ENCODE results near the gene NCKAP1.

Gene NCKAP1

GRCh38 chr2:182950546-182950945 is 87.7 kb downstream of the NCKAP1 start:
- Mint-ChIP-seq H3K27me3 (no peaks in the 10 kb centered on the region), H3K27ac (no peak overlapping the region), H3K4me1 (no peaks in the 10 kb centered on the region), H3K9me3 (no peaks in the 10 kb centered on the region), H3K4me3 (no peak overlapping the region), H3K36me3 (no peaks in the 10 kb centered on the region)
- ATAC-seq, result no peak

DNA sequence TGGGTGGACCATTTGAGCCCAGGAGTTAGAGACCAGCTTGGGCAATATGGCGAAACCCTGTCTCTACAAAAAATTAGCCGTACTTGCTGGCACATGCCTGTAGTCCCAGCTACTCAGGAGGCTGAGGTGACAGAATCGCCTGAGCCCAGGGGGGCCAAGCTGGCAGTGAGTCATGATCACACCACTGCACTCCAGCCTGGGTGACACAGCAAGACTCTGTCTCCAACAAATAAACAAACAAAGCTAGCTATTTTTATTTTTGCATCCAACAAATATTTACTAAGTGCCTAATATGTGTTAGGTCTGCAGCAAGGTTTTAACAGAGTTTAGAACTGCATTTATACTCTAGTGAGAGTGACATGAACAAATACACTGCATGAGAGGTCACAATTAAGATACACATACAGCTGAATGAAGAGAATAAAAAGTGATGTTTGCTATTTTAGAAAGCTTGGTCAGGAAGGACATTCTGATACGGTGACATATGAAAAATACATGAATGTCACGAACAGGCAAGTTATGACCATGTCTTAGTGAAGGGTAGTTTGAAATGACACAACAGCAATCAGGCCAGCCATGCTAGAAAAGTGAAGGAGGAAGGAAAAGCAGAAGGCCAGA is 88.6 kb downstream of the NCKAP1 start:
- no peaks in the 10 kb centered on the region for H3K36me3 Mint-ChIP-seq
- H3K4me1 Mint-ChIP-seq, result no peaks in the 10 kb centered on the region
- H3K9me3 Mint-ChIP-seq, result no peaks in the 10 kb centered on the region
- ATAC-seq, result no peak
- H3K4me3 Mint-ChIP-seq, result no peak overlapping the region
- H3K27me3 Mint-ChIP-seq, result no peaks in the 10 kb centered on the region
- no peak overlapping the region for H3K27ac Mint-ChIP-seq

DNA sequence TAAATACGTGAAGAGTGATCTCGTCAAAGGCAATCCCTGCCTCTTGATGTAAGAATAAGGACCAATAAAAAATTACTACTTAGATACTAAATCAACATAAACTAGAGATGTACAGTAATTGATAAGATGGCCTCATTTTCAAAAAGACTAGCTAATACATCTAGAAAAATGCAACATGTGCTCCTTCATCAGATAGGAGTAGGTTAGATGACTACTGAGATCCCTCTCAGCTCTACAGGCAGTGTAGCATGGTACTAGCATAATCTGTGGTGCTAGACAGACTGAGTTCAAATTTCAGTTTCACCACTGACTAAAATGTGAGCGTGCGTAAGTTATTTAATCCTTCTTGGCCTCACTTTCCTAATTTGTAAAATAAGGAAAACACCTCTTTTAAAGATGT is 89.2 kb downstream of the NCKAP1 start:
- Mint-ChIP-seq H3K4me3 (no peak overlapping the region), H3K9me3 (no peaks in the 10 kb centered on the region), H3K4me1 (no peaks in the 10 kb centered on the region), H3K27ac (no peak overlapping the region), H3K27me3 (no peaks in the 10 kb centered on the region), H3K36me3 (no peaks in the 10 kb centered on the region)
- no peak for ATAC-seq

DNA sequence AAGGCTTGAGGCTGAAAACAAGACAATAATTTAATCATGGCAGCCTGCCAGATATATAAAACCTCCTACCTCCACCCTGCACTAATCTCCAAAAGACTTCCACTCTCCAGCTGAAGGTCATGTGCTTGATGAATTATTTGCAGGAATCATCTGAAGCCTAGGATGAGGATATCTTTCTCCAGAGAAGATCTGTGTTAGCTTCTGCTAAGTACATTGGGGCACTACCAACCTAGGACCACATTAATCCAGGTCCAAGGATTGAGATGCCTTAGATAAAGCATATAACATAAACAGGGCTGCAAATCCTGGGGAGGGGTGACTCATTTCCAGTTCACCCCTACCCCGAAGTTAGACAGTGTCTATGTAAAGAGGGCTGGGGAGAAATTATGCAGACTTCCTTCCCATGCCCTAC is 91.3 kb downstream of the NCKAP1 start:
- no peak overlapping the region for H3K4me3 Mint-ChIP-seq
- no peak overlapping the region for H3K27ac Mint-ChIP-seq
- ATAC-seq, result no peak
- H3K9me3 Mint-ChIP-seq, result no peaks in the 10 kb centered on the region
- no peaks in the 10 kb centered on the region for H3K4me1 Mint-ChIP-seq
- H3K36me3 Mint-ChIP-seq, result no peaks in the 10 kb centered on the region
- no peaks in the 10 kb centered on the region for H3K27me3 Mint-ChIP-seq

GRCh38 chr2:182943339-182943738 is 94.9 kb downstream of the NCKAP1 start:
- H3K27me3 Mint-ChIP-seq, result peaks cover 9% of the 10 kb centered on the region
- no peak for ATAC-seq
- H3K27ac Mint-ChIP-seq, result no peak overlapping the region
- no peak overlapping the region for H3K4me3 Mint-ChIP-seq
- H3K4me1 Mint-ChIP-seq, result no peaks in the 10 kb centered on the region
- no peaks in the 10 kb centered on the region for H3K36me3 Mint-ChIP-seq
- H3K9me3 Mint-ChIP-seq, result no peaks in the 10 kb centered on the region

DNA sequence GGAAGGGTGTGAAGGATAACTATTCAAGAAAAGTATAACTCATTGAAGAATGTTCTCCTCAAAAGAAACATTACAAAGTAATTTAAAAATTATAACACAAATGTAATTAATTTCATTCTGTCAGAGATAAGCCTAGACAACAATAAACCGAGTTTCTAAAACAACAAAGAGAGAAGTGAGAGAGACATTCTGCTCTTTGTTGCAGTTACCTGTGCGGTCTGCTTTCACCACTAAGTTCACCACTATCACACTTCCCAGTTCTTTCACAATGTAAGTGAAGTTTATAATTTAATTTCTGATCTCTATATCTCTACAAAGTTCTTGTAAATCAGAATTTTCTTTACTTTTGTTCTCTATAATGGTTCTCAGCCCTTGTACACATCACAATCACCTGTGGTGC is 95.5 kb downstream of the NCKAP1 start:
- Mint-ChIP-seq H3K27me3 (peaks cover 15% of the 10 kb centered on the region), H3K9me3 (no peaks in the 10 kb centered on the region), H3K27ac (no peak overlapping the region), H3K36me3 (no peaks in the 10 kb centered on the region), H3K4me1 (no peaks in the 10 kb centered on the region), H3K4me3 (no peak overlapping the region)
- no peak for ATAC-seq

DNA sequence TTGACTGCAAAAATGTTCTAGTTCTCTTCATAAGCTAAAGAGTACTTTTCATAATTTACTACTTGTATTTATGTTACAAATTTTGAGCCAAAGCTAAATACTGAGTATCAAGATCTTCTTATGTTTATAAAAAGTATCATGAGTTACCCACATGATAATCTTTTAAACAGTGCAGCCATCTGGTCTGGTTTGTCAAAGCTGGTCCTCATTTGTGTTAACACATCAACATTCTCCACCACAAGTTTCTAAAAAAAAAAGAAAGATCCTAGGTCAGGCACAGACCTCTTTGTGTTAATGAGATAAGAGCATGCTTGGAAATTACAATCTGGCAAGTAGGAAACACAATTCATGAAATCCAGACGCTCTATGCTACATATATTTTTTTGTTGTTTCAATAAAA is 96.3 kb downstream of the NCKAP1 start:
- no peaks in the 10 kb centered on the region for H3K4me1 Mint-ChIP-seq
- H3K36me3 Mint-ChIP-seq, result no peaks in the 10 kb centered on the region
- H3K9me3 Mint-ChIP-seq, result no peaks in the 10 kb centered on the region
- no peak for ATAC-seq
- no peak overlapping the region for H3K4me3 Mint-ChIP-seq
- peaks cover 18% of the 10 kb centered on the region for H3K27me3 Mint-ChIP-seq
- no peak overlapping the region for H3K27ac Mint-ChIP-seq

- Mint-ChIP-seq H3K27me3 (peaks cover 18% of the 10 kb centered on the region), H3K36me3 (no peaks in the 10 kb centered on the region), H3K27ac (no peak overlapping the region), H3K4me1 (no peaks in the 10 kb centered on the region), H3K9me3 (no peaks in the 10 kb centered on the region), H3K4me3 (no peak overlapping the region)
- no peak for ATAC-seq
These were observed 97.0 kb downstream of the NCKAP1 start for GRCh38 chr2:182941121-182941722.

DNA sequence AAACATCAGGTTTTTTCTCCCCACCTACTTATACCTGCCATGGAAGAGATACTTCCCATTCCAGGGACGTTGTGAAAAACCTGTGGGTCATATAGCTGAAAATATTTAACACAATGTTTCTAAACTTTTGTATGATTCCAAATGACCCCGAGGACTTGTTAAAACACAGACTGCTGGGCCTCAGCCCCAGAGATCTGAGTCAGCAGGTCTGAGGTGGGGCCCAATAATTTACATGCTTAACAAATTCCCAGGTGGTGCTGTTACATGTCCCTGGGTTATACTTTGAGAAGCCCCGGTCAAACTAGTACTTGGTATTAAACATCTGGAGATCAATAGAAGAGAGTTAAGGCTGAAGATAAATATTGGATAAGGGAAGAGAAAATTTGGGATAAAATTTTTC is 100.4 kb downstream of the NCKAP1 start:
- H3K4me1 Mint-ChIP-seq, result no peaks in the 10 kb centered on the region
- no peak overlapping the region for H3K27ac Mint-ChIP-seq
- no peaks in the 10 kb centered on the region for H3K9me3 Mint-ChIP-seq
- no peak for ATAC-seq
- no peaks in the 10 kb centered on the region for H3K36me3 Mint-ChIP-seq
- no peak overlapping the region for H3K4me3 Mint-ChIP-seq
- peaks cover 24% of the 10 kb centered on the region for H3K27me3 Mint-ChIP-seq

DNA sequence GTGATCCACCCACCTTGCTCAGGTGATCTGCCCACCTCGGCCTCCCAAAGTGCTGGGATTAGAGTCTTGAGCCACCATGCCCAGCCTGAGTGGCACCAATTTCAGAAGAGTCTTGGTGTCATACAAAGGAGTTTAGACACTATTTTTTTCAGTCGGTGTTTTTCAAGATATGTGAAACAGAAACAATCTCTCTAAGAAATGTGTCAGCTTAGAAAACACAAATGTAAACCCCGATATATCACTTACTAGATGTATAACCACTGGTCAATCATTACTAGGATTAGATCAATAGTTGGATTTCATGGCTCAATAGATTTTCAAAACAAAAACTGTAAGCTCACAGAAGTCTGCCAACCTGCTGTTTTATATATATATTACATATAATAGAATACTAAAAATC is 104.6 kb downstream of the NCKAP1 start:
- no peaks in the 10 kb centered on the region for H3K4me1 Mint-ChIP-seq
- H3K27ac Mint-ChIP-seq, result no peak overlapping the region
- no peaks in the 10 kb centered on the region for H3K9me3 Mint-ChIP-seq

DNA sequence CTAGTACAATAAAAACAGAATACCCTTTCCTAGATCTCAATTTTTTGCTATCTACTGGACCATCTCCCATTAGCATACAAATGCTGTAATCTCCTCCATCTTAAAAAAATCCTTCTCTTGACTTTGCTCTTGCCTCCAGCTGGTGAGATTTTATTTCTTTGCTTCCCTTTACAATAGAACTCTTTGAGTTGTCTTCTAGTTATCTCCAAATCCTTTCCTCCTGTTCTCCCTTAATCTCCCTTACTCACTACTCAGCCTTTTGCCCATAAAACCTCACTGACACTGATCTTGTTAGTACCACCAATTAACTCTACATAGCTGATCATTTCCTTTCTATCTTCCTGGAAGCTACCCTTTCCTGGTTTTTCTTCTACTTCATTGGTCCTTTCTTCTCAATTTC is 108.3 kb downstream of the NCKAP1 start:
- no peak for ATAC-seq
- Mint-ChIP-seq H3K9me3 (no peaks in the 10 kb centered on the region), H3K27me3 (peaks cover 9% of the 10 kb centered on the region), H3K27ac (no peak overlapping the region), H3K4me1 (no peaks in the 10 kb centered on the region), H3K36me3 (no peaks in the 10 kb centered on the region), H3K4me3 (no peak overlapping the region)

More for the DNA sequence above, 104.6 kb downstream of the NCKAP1 start:
- no peak overlapping the region for H3K4me3 Mint-ChIP-seq
- H3K36me3 Mint-ChIP-seq, result no peaks in the 10 kb centered on the region
- ATAC-seq, result no peak
- peaks cover 19% of the 10 kb centered on the region for H3K27me3 Mint-ChIP-seq

GRCh38 chr2:182924306-182924705 is 114.0 kb downstream of the NCKAP1 start:
- Mint-ChIP-seq H3K4me1 (no peaks in the 10 kb centered on the region), H3K9me3 (no peaks in the 10 kb centered on the region), H3K27me3 (no peaks in the 10 kb centered on the region), H3K27ac (no peak overlapping the region), H3K4me3 (no peak overlapping the region), H3K36me3 (no peaks in the 10 kb centered on the region)
- ATAC-seq, result no peak

GRCh38 chr2:182921234-182921633 is 117.0 kb downstream of the NCKAP1 start:
- ATAC-seq, result no peak
- Mint-ChIP-seq H3K27ac (no peak overlapping the region), H3K4me3 (no peak overlapping the region), H3K4me1 (no peaks in the 10 kb centered on the region), H3K36me3 (no peaks in the 10 kb centered on the region), H3K27me3 (no peaks in the 10 kb centered on the region), H3K9me3 (no peaks in the 10 kb centered on the region)

DNA sequence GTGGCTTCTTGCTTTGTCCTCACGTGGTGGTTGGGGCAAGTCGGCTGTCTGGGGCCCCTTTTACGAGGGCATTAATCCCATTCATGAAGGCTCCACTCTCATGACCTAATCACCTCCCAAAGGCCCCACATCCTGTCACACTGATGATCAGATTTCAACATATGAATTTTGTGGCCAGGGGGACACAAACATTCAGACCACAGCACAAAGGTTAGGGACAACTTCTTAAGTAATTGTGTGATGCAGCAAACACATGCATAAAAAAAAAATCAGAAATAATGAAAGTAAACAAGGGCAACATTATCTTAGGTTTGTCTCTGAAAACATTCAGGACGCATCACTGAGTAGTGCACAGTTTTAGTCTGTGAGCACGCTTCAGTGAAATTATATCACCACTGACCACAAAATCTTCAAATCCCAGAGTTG is 117.6 kb downstream of the NCKAP1 start:
- no peak overlapping the region for H3K4me3 Mint-ChIP-seq
- no peak overlapping the region for H3K27ac Mint-ChIP-seq
- peak; percentile 32 for ATAC-seq
- no peaks in the 10 kb centered on the region for H3K36me3 Mint-ChIP-seq
- no peaks in the 10 kb centered on the region for H3K27me3 Mint-ChIP-seq
- H3K4me1 Mint-ChIP-seq, result no peaks in the 10 kb centered on the region
- no peaks in the 10 kb centered on the region for H3K9me3 Mint-ChIP-seq

- Mint-ChIP-seq H3K27ac (no peak overlapping the region), H3K4me1 (no peaks in the 10 kb centered on the region), H3K36me3 (no peaks in the 10 kb centered on the region), H3K9me3 (no peaks in the 10 kb centered on the region), H3K4me3 (no peak overlapping the region), H3K27me3 (no peaks in the 10 kb centered on the region)
- no peak for ATAC-seq
These were observed 118.2 kb downstream of the NCKAP1 start for GRCh38 chr2:182920089-182920488.

- H3K4me3 Mint-ChIP-seq, result no peak overlapping the region
- no peaks in the 10 kb centered on the region for H3K36me3 Mint-ChIP-seq
- H3K9me3 Mint-ChIP-seq, result no peaks in the 10 kb centered on the region
- no peak overlapping the region for H3K27ac Mint-ChIP-seq
- peaks cover 2% of the 10 kb centered on the region for H3K27me3 Mint-ChIP-seq
- no peak for ATAC-seq
- no peaks in the 10 kb centered on the region for H3K4me1 Mint-ChIP-seq
These were observed 119.2 kb downstream of the NCKAP1 start for GRCh38 chr2:182918961-182919652.

Data from stimulated activated memory B cell treated with anti-CD40 and anti-IgM and Interleukin-4, amounts not matched to agents 10 μg/mL and 1 μg/mL and 100 μg/mL, for 72 hours (primary cell).